T-cell (primary cell): ENCODE measurements around the gene CBX8. TPM values are rescaled to one million over a fixed set of nuclear protein-coding genes. Genes with fewer than 3 reads are reported as not detected.
A peak's percentile ranks its signal among the peaks of the same experiment; 100 is the strongest.

Source experiments
- ATAC-seq, 4 experiments: fragments of 200-7000 bp in 3 of 4; fragments of 150-1000 bp in 1 of 4; cut with Tn5 transposase; replicated peaks in 1 of 4; 1 replicate in 3 of 4; 2 replicates in 1 of 4; pipeline ENCODE4 v1.10.0; 2021; ENCODE audit warnings: moderate library complexity in 3 of 4, mild to moderate bottlenecking in 2 of 4, moderate number of reproducible peaks in 1 of 4
- CTCF ChIA-PET, 2 donors: fragments of 300-600 bp; sonication (Branson Sonifier 250); formaldehyde crosslinking; loops; one replicate each; lab custom pipeline; 2022; ENCODE audit warnings: antibody characterized with exemption in 2 of 2; lab: Charles Lee
- POLR2A ChIA-PET, 2 donors: fragments of 300-600 bp; sonication (Branson Sonifier 250); formaldehyde crosslinking; loops; one replicate each; lab custom pipeline; 2022; ENCODE audit warnings: antibody characterized with exemption in 2 of 2; lab: Charles Lee
- DNase-seq, 35 experiments: peaks; one replicate each; pipeline versions ENCODE4 v3.0.0 to v3.0.0-alpha.2; 2013 to 2023
- H3K27ac ChIP-seq: one replicate; pipeline ENCODE4 v1.5.1; 2013; ENCODE audit warnings: low read length
- H3K27me3 ChIP-seq, 2 experiments: replicated peaks in 1 of 2; 1 replicate in 1 of 2; 2 replicates in 1 of 2; pipeline versions ENCODE4 v1.6.1 to v1.7.0; 2013; ENCODE audit warnings: low read length in 1 of 2, mixed read lengths in 1 of 2; ENCODE audit not compliant: control insufficient read depth in 2 of 2, insufficient read depth in 2 of 2; ENCODE audit errors: extremely low read depth in 1 of 2
- H3K36me3 ChIP-seq, 2 donors: 1 replicate in 1 of 2; 2 replicates in 1 of 2; pipeline versions ENCODE4 v1.6.1 to v1.7.0; 2013; ENCODE audit warnings: low read length in 1 of 2; ENCODE audit not compliant: control insufficient read depth in 2 of 2, insufficient read depth in 1 of 2; ENCODE audit errors: extremely low read depth in 1 of 2
- H3K4me1 ChIP-seq, 2 experiments: 1 replicate in 1 of 2; 2 replicates in 1 of 2; pipeline versions ENCODE4 v1.6.1 to v1.7.0; 2013; ENCODE audit warnings: low read length in 2 of 2, mixed read lengths in 1 of 2; ENCODE audit not compliant: insufficient read depth in 2 of 2, control insufficient read depth in 1 of 2; ENCODE audit errors: extremely low read depth in 1 of 2
- H3K4me3 ChIP-seq, 2 donors: 1 replicate in 1 of 2; 2 replicates in 1 of 2; pipeline versions ENCODE4 v1.5.1 to v1.7.0; 2013; ENCODE audit warnings: mild to moderate bottlenecking in 2 of 2, low read length in 1 of 2, moderate library complexity in 1 of 2; ENCODE audit not compliant: control insufficient read depth in 1 of 2; ENCODE audit errors: extremely low read depth in 1 of 2
- H3K9me3 ChIP-seq: 2 replicates; pipeline ENCODE4 v1.7.0; 2013
- H3K27ac Mint-ChIP-seq, 2 donors: one replicate each; pipeline ENCODE4 v1.8.0; 2020 to 2021; ENCODE audit warnings: mild to moderate bottlenecking in 2 of 2, mixed read lengths in 2 of 2
- H3K27me3 Mint-ChIP-seq, 2 donors: one replicate each; pipeline ENCODE4 v1.8.0; 2021 to 2022; ENCODE audit warnings: mixed read lengths in 2 of 2
- H3K36me3 Mint-ChIP-seq: one replicate; pipeline ENCODE4 v1.8.0; 2021; ENCODE audit warnings: mixed read lengths
- H3K4me1 Mint-ChIP-seq, 3 donors: one replicate each; pipeline ENCODE4 v1.8.0; 2020 to 2022; ENCODE audit warnings: mixed read lengths in 3 of 3, mild to moderate bottlenecking in 1 of 3
- H3K4me3 Mint-ChIP-seq, 3 donors: one replicate each; pipeline ENCODE4 v1.8.0; 2020 to 2022; ENCODE audit warnings: mild to moderate bottlenecking in 3 of 3, mixed read lengths in 3 of 3, moderate library complexity in 3 of 3
- H3K9me3 Mint-ChIP-seq, 3 donors: one replicate each; pipeline ENCODE4 v1.8.0; 2020 to 2022; ENCODE audit warnings: mixed read lengths in 3 of 3
- WGBS: methylation state at CpG from one replicate; pipeline ENCODE4 v1.1.5; 2013; ENCODE audit warnings: missing lambda C conversion rate; ENCODE audit not compliant: insufficient coverage; 5-methylcytosine and 5-hydroxymethylcytosine counted together
- total RNA-seq, 35 experiments: library from RNA in 6 of 35; stranded (reverse) in 6 of 35; fragments of 120-200 nt in 1 of 35; gene quantifications; one replicate each; pipeline versions ENCODE4 v1.2.1 to v1.2.4 and lab custom pipeline; 2013 to 2026

The CBX8 gene
- total RNA-seq, 5 donors from 2014 or later (not counting 1 experiment from before 2014, with no cell fraction given) = 1.9 to 5.1 (median 3.9) TPM

- Histone ChIP-seq H3K4me3 (no peak overlapping the region), H3K27ac (no peak overlapping the region), H3K27me3 (peaks cover 3 to 62% of the 10 kb centered on the region in 2 experiments), H3K4me1 (peaks cover 7 to 20% of the 10 kb centered on the region in 2 experiments), H3K36me3 (no peaks in the 10 kb centered on the region), H3K9me3 (no peaks in the 10 kb centered on the region)
- ATAC-seq = no peak
- Mint-ChIP-seq H3K4me1 (peaks cover 9 to 12% (median 12%) of the 10 kb centered on the region in 3 donors), H3K9me3 (no peaks in the 10 kb centered on the region), H3K4me3 (no peak overlapping the region), H3K27ac (no peak overlapping the region), H3K36me3 (no peaks in the 10 kb centered on the region), H3K27me3 (peaks cover 19 to 43% of the 10 kb centered on the region in 2 donors)
- CTCF ChIA-PET = interaction anchor here in 1 of 2 donors (0.6 kb wide), 1 partner anchor 46 kb away, joined by 4 read pairs; no protein-coding TSS in a partner anchor
- DNase-seq = no peak
- POLR2A ChIA-PET = no interaction called here
- 71% methylated on average over 4 of the region's 12 CpGs for WGBS
These were observed 21.3 kb upstream of the CBX8 start for GRCh38 chr17:79818026-79818758.

GRCh38 chr17:79815836-79816461, 19.1 kb upstream of the CBX8 start:
- ChIA-PET CTCF (no interaction called here), POLR2A (no interaction called here)
- Mint-ChIP-seq H3K4me1 (peaks cover 19 to 24% (median 23%) of the 10 kb centered on the region in 3 donors), H3K9me3 (no peaks in the 10 kb centered on the region), H3K4me3 (peak overlapping the region in 2 of 3 donors; percentile 24 to 32), H3K27ac (peak overlapping the region in 1 of 2 donors; percentile 39), H3K36me3 (no peaks in the 10 kb centered on the region), H3K27me3 (peaks cover 25 to 50% of the 10 kb centered on the region in 2 donors)
- peaks cover 14 to 41% of the 10 kb centered on the region in 2 experiments for H3K4me1 ChIP-seq
- 57% methylated on average over 25 of the region's 41 CpGs for WGBS
- no peaks in the 10 kb centered on the region for H3K36me3 ChIP-seq
- ATAC-seq = no peak
- no peak for DNase-seq
- H3K9me3 ChIP-seq = no peaks in the 10 kb centered on the region
- H3K27ac ChIP-seq = no peak overlapping the region
- H3K27me3 ChIP-seq = peaks cover 5 to 78% of the 10 kb centered on the region in 2 experiments
- no peak overlapping the region for H3K4me3 ChIP-seq

DNA sequence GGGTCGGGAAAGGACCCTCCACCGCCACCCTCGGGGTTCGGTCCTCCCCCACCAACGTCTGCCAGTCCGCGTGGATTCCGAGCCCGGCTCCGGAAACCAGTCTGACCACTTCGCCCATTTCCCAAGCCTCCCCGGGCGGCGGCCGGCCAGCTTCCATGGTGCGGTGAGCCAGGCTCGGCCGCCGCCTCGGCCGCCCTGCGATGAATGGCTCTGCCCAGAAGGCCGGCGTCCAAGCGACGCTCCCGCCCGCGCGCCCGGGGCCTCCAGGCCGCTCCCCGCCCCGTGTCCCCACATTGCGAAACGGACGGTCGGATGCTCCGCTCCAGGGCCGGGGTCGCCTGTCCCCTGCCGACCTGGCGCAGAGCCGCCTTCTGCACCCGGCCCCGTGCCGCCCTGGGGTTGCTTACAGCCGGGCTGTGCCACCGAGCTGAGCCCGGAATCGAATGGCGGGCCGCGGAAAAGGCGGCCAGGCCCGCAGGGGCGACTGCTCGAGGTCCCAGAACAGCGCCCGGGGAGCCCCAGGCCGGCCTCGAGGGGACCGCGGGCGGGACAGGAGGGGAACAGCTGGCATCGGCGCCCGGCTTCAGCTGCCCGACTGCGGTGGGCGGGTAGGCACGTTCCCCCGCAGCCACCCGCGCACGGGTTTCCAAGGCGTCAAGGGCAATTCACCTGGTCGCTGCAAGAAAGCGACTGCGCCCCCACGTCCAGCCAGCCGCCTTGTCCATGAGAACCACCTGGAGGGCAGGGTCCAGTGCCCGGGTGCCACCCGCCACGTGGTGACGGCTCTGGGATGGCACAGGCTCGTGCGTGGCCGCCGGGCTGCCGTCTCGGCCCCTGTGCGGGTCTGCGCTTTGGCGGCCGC, 18.3 kb upstream of the CBX8 start:
- Histone ChIP-seq H3K9me3 (no peaks in the 10 kb centered on the region), H3K27ac (no peak overlapping the region), H3K4me1 (peaks cover 14 to 48% of the 10 kb centered on the region in 2 experiments), H3K27me3 (peaks cover 5 to 78% of the 10 kb centered on the region in 2 experiments), H3K36me3 (no peaks in the 10 kb centered on the region), H3K4me3 (peak overlapping the region in 1 of 2 donors; percentile 34)
- WGBS = 11% methylated on average over 96 of the region's 96 CpGs
- Mint-ChIP-seq H3K9me3 (no peaks in the 10 kb centered on the region), H3K27ac (no peak overlapping the region), H3K4me1 (peaks cover 22 to 27% (median 27%) of the 10 kb centered on the region in 3 donors), H3K4me3 (peak overlapping the region in 1 of 3 donors; percentile 69), H3K36me3 (no peaks in the 10 kb centered on the region), H3K27me3 (peaks cover 29 to 53% of the 10 kb centered on the region in 2 donors)
- peak in 2 of 4 experiments; percentile 17 to 27 for ATAC-seq
- POLR2A ChIA-PET = no interaction called here
- peak in 1 of 35 experiments; percentile 49 for DNase-seq
- CTCF ChIA-PET = no interaction called here

DNA sequence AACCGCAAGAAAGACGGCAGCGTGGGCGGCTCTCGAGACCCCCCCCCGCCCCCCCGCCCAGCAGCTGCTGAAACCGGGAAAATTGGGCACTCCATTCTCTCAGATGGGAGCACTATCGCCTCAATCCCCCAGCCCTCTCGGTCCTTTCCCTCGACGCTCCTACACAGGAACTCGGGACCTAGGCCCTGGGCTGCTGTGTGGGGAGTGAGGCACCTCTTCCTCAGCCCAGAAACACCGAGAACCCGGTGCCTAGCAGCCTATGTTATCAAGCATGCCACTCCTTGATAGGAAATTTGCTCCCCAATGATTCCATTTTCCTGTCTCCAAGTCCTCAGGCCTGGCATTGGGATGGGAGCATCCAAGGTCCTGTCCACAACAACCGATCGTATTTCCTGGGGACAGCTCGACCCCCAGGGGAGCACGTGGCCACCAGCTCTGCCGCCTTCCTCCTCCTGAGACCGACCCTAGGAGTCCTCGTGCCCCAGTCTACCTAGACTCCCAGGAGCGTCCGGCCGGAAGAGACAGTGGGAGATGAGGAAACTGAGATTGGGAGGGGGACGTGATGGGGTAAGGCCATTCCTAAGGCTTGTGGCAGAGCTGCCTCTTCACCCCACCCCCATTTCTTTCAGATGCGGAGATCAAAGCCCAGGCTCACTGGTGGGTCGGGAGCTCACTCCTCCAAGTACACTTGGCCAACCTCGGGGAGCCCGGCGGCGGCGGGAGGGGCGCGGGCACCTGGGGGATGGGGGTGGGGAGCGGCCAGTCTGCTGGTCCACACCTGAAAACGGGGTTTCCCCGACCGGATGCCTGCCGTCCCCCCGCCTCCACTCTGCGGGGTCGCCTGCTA, 17.5 kb upstream of the CBX8 start:
- Mint-ChIP-seq H3K27ac (peak overlapping the region in 1 of 2 donors; percentile 63), H3K27me3 (peaks cover 27 to 54% of the 10 kb centered on the region in 2 donors), H3K4me3 (peak overlapping the region; percentile 54 to 69 (median 55)), H3K4me1 (peaks cover 24 to 27% (median 27%) of the 10 kb centered on the region in 3 donors), H3K9me3 (no peaks in the 10 kb centered on the region), H3K36me3 (no peaks in the 10 kb centered on the region)
- H3K4me3 ChIP-seq = peak overlapping the region in 1 of 2 donors; percentile 34
- 8% methylated on average over 12 of the region's 43 CpGs for WGBS
- H3K27me3 ChIP-seq = peaks cover 5 to 77% of the 10 kb centered on the region in 2 experiments
- H3K9me3 ChIP-seq = no peaks in the 10 kb centered on the region
- ATAC-seq = no peak
- peaks cover 14 to 55% of the 10 kb centered on the region in 2 experiments for H3K4me1 ChIP-seq
- POLR2A ChIA-PET = interaction anchor here in 1 of 2 donors (0.6 kb wide), 1 partner anchor 10 kb away, joined by 8 read pairs; no protein-coding TSS in a partner anchor
- DNase-seq = peak in 1 of 35 experiments; percentile 38
- no peaks in the 10 kb centered on the region for H3K36me3 ChIP-seq
- CTCF ChIA-PET = no interaction called here
- H3K27ac ChIP-seq = no peak overlapping the region

DNA sequence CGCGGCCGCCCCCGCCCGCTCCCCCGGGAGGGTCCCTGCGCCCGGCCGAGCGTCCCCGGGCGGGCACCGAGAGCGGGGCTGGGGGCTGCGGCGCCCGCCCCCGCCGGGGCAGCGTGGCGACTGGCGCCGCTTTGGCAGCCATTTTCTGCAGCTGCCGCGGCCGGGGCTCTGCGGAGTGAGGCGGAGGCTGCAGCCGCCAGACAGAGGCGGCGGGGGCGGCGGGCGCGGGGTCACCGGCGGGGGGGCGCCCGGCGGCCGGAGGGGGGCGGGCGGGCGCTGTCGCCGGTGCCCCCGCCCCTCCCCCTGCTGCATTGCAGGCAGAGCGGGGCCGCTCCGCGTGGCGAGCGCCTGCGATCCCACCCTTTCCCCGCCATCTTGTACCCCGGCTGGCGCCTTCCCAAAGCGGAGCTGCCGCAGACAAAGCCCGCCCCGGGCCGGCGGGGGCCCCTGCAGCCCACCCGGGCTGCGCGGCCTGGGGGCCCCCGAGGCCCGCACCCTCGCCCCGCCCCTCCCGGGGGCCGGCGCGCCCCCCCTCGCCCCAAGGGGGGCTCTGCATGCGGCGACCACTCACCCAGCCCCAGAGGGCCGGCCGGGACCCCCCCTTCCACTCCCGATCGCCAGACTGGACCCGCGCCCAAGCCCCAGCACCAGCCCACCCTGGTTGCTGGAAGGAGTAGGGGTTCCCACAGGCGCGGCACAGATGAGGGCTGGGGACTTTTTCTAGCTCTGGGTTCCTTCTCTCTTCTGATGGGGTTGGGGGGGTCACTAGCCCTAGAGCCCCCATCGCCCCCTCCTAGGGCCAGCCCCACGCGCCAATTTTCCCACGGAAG, 16.6 kb upstream of the CBX8 start:
- Histone ChIP-seq H3K36me3 (no peaks in the 10 kb centered on the region), H3K9me3 (no peaks in the 10 kb centered on the region), H3K4me3 (no peak overlapping the region), H3K27ac (no peak overlapping the region), H3K27me3 (peaks cover 5 to 83% of the 10 kb centered on the region in 2 experiments), H3K4me1 (peaks cover 17 to 63% of the 10 kb centered on the region in 2 experiments)
- Mint-ChIP-seq H3K4me3 (peak overlapping the region in 2 of 3 donors; percentile 54 to 69), H3K4me1 (peaks cover 24 to 30% (median 29%) of the 10 kb centered on the region in 3 donors), H3K27ac (no peak overlapping the region), H3K36me3 (no peaks in the 10 kb centered on the region), H3K9me3 (no peaks in the 10 kb centered on the region), H3K27me3 (peaks cover 34 to 55% of the 10 kb centered on the region in 2 donors)
- ATAC-seq (no peak), DNase-seq (peak in 1 of 35 experiments; percentile 40)
- POLR2A ChIA-PET = no interaction called here
- WGBS = 1% methylated on average over 60 of the region's 89 CpGs
- CTCF ChIA-PET = no interaction called here
